ENCODE measurements around the gene DCST2.

GRCh38 chr1:154969246-154969645, 64.3 kb downstream of the DCST2 start:
- TF ChIP-seq CTCF (IDR thresholded peaks at IDR 0.05): no peak
- TF ChIP-seq POLR2A (IDR thresholded peaks at IDR 0.05): no peak
